Panc1 (cell line): ENCODE results near the gene HOXC9. TPM values are rescaled to one million over a fixed set of nuclear protein-coding genes. Genes with fewer than 3 reads are reported as not detected.

Experiments
- ATAC-seq: fragments of 200-7000 bp; cut with Tn5 transposase; 2 replicates; pipeline ENCODE4 v1.9.1; 2020; ENCODE audit warnings: mild to moderate bottlenecking, moderate library complexity
- BruUV-seq: library from RNA; stranded (reverse); fragments of 400-500 nt; replicated peaks from 2 replicates; lab custom pipeline; 2021; lab: Mats Ljungman, UMichigan
- CTCF ChIA-PET: fragments of 300-600 bp; sonication (Branson Sonifier 250); formaldehyde crosslinking; loops from one replicate; lab custom pipeline; 2022; ENCODE audit warnings: antibody characterized with exemption; lab: Charles Lee
- POLR2A ChIA-PET: fragments of 300-600 bp; sonication (Branson Sonifier 250); formaldehyde crosslinking; loops from one replicate; lab custom pipeline; 2022; ENCODE audit warnings: antibody characterized with exemption; lab: Charles Lee
- DNase-seq: peaks from one replicate; pipeline ENCODE4 v3.0.0-alpha.2; 2010; ENCODE audit warnings: low read depth, low spot score
- H3K27ac ChIP-seq: 2 replicates; pipeline ENCODE4 v1.5.1; 2011; ENCODE audit warnings: mild to moderate bottlenecking, low read length, inconsistent platforms
- H3K27me3 ChIP-seq: fragments of 200-500 bp; sonication (Bioruptor generic); 2 replicates; pipeline ENCODE4 v1.6.0; 2014; ENCODE audit warnings: low read length, inconsistent platforms; ENCODE audit not compliant: control insufficient read depth, insufficient read depth
- H3K36me3 ChIP-seq: fragments of 200-500 bp; sonication (Bioruptor generic); 2 replicates; pipeline ENCODE4 v1.5.1; 2014; ENCODE audit warnings: inconsistent platforms, mild to moderate bottlenecking, low read length, moderate library complexity; ENCODE audit not compliant: control insufficient read depth, insufficient read depth
- H3K4me1 ChIP-seq: 2 replicates; pipeline ENCODE4 v1.5.1; 2011; ENCODE audit warnings: inconsistent platforms, mild to moderate bottlenecking, low read length, moderate library complexity; ENCODE audit not compliant: control insufficient read depth, insufficient read depth
- H3K4me3 ChIP-seq, 2 experiments: 2 replicates each; pipeline ENCODE4 v1.5.1; 2011 to 2012; ENCODE audit warnings: low read depth in 2 of 2, low read length in 2 of 2, mild to moderate bottlenecking in 2 of 2, inconsistent platforms in 1 of 2, moderate library complexity in 1 of 2
- H3K9me3 ChIP-seq: fragments of 200-500 bp; sonication (Bioruptor generic); 2 replicates; pipeline ENCODE4 v1.5.1; 2014; ENCODE audit warnings: low read depth, mild to moderate bottlenecking, inconsistent platforms, low read length, moderate library complexity; ENCODE audit not compliant: control insufficient read depth, insufficient read depth
- CTCF ChIP-seq: fragments of 450-650 bp; IDR thresholded peaks from 2 replicates; pipeline ENCODE4 v1.5.1; 2017; ENCODE audit warnings: mild to moderate bottlenecking
- POLR2AphosphoS5 ChIP-seq: IDR thresholded peaks from 2 replicates; pipeline ENCODE4 v1.6.1; 2012; ENCODE audit warnings: mild to moderate bottlenecking, low read depth, low read length, moderate library complexity
- REST ChIP-seq, 2 experiments: IDR thresholded peaks; 2 replicates each; pipeline ENCODE4 v1.6.1; 2011 to 2012; ENCODE audit warnings: low read depth in 2 of 2, control low read depth in 1 of 2, low read length in 1 of 2, mild to moderate bottlenecking in 1 of 2, moderate library complexity in 1 of 2; ENCODE audit not compliant: insufficient read depth in 1 of 2
- SIN3A ChIP-seq: IDR thresholded peaks from 2 replicates; pipeline ENCODE4 v1.6.1; 2012; ENCODE audit warnings: low read depth, mild to moderate bottlenecking, low read length, moderate library complexity, borderline replicate concordance; ENCODE audit not compliant: insufficient read depth
- TCF7L2 ChIP-seq: IDR thresholded peaks from 2 replicates; pipeline ENCODE4 v1.6.1; 2011; ENCODE audit warnings: mild to moderate bottlenecking, low read depth, low read length, inconsistent platforms
- in situ Hi-C: cut with HindIII; loops from 2 replicates; pipeline ENCODE4 v1.10.0; 2016; ENCODE audit warnings: low sequenced_read_pairs, low pct_unique_long_range_greater_than_20kb
- intact Hi-C: fragments of 100-400 bp; cut with micrococcal nuclease; formaldehyde crosslinking; loops from one replicate; pipeline ENCODE4 v1.10.0; 2022; ENCODE audit not compliant: unreplicated experiment
- total RNA-seq: library from RNA; stranded (reverse); gene quantifications from one replicate; pipeline ENCODE4 v1.2.1, GENCODE V29; 2021; ENCODE audit not compliant: unreplicated experiment

Gene HOXC9
- total RNA-seq, 1 experiment from 2014 or later: 37.2 TPM

DNA sequence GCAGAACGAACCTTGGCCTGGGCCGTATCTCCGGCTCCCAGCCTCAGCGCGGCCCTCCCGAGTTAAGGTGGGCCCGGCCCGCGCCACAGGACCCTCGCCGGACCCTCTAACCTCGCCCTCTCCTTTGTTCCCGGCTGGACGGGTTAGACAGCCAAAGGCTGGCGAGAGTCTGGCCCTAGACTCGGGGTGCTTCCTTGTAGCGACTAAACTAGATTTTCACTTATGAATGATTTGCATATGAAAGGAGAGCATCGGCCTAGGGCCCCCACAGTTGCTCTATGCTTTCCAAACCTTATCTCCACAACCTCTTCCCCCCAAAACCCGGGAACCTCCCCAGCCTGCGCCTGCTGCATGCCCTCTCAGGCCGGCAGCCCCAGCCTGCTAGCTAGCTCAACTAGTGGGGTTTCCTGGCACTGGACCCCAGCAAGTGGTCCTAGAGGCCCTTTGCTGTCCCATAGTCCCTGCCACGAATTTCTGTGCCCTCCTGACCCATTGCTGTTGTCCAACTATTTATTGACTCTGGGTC is 34.9 kb downstream of the HOXC9 start:
- CTCF ChIA-PET: no interaction called here
- H3K4me3 ChIP-seq: no peak overlapping the region
- intact Hi-C loops: no loop called here
- H3K36me3 ChIP-seq: peaks cover 4% of the 10 kb centered on the region; the same call in 1 of the 2 replicates
- in situ Hi-C loops: no loop called here
- POLR2A ChIA-PET: no interaction called here
- no peaks in the 10 kb centered on the region for H3K27me3 ChIP-seq
- TF ChIP-seq TCF7L2 (no peak), POLR2AphosphoS5 (no peak), CTCF (no peak), REST (IDR thresholded peaks at IDR 0.05; ENCODE audit: insufficient read depth in 1 of 2, low read depth in 2 of 2, low read length in 1 of 2) (no peak), SIN3A (no peak)
- no peaks in the 10 kb centered on the region for H3K9me3 ChIP-seq
- no peak for DNase-seq
- no peak for ATAC-seq
- peak overlapping the region; percentile 58; the same call in 1 of the 2 replicates for H3K27ac ChIP-seq
- H3K4me1 ChIP-seq: peaks cover 96% of the 10 kb centered on the region
- no TSS peak for BruUV-seq

DNA sequence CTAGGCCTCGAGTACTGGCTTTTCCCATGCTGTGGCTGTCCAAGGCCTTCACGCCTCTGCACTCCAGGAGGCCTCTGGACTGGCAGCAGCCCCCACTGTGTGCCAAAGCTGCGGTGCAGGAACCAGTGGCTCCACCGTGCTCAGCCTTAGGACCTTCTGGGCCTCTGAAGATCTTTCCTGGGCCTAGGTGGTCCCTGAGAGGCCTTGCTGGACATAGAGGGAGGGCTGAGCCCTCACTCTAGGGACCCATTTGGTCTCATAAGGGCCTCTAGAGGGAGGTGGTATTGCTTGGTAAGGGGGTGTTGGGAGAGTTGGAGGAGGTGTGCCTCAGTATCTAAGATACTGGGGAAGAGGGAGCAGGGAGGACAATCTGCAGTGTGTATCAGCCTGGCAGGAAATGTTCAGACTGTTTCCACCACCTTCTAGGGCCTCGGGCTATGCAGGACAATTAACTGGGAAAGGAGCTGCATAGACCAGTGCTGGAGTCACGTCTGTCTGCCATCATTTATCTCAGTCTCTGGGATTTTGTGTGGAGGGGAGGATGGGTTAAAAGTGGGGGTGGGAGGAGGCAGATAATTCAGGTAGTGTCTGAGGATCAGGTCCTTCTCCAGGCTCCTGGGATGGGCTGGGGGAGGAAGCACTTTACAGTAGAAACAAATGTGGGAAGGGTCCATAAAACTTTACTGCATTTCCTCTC is 35.8 kb downstream of the HOXC9 start:
- in situ Hi-C loops (no loop called here), intact Hi-C loops (no loop called here)
- ChIA-PET CTCF (interaction anchor here (0.6 kb wide), 1 partner anchor 279 kb away, joined by 3 read pairs; no protein-coding TSS in a partner anchor), POLR2A (no interaction called here)
- DNase-seq (no peak), ATAC-seq (no peak)
- Histone ChIP-seq H3K27ac (peak overlapping the region; percentile 58), H3K27me3 (no peaks in the 10 kb centered on the region), H3K36me3 (no peaks in the 10 kb centered on the region), H3K9me3 (no peaks in the 10 kb centered on the region), H3K4me1 (peaks cover 97% of the 10 kb centered on the region), H3K4me3 (no peak overlapping the region)
- BruUV-seq: no TSS peak
- no peak for TF ChIP-seq REST (IDR thresholded peaks at IDR 0.05; ENCODE audit: insufficient read depth in 1 of 2, low read depth in 2 of 2, low read length in 1 of 2)
- no peak for TF ChIP-seq TCF7L2
- no peak; the same call in 1 of the 2 replicates for TF ChIP-seq POLR2AphosphoS5
- no peak for TF ChIP-seq CTCF
- no peak for TF ChIP-seq SIN3A
